NCI-H226 (cell line): ENCODE measurements around the gene MTERF2.
A peak's percentile ranks its signal among the peaks of the same experiment; 100 is the strongest.

ENCODE experiments used
- DNase-seq: peaks from one replicate; pipeline ENCODE4 v3.0.0-alpha.2; 2015

MTERF2 gene

GRCh38 chr12:106953352-106954250, 33.3 kb downstream of the MTERF2 start:
- DNase-seq, result peak; percentile 37

DNA sequence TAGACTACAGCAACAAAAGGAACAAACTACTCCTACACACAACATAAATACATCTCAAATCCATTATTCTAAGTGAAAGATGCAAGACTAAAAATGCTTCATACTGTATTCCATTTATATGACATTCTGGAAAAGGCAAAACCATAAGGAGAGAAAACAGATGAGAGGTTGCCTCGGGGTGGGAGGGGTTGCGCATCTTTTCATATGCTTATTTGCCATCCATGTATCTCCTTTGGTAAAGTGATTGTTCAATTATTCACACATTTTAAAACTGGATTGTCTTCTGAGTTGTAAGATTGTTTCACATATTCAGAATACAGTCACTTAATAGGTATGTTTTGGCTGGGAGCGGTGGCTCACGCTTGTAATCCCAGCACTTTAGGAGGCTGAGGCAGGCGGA, 36.4 kb downstream of the MTERF2 start:
- no peak for DNase-seq

GRCh38 chr12:106947461-106947860, 39.5 kb downstream of the MTERF2 start:
- no peak for DNase-seq

GRCh38 chr12:106945261-106945851, 41.6 kb downstream of the MTERF2 start:
- no peak for DNase-seq

DNA sequence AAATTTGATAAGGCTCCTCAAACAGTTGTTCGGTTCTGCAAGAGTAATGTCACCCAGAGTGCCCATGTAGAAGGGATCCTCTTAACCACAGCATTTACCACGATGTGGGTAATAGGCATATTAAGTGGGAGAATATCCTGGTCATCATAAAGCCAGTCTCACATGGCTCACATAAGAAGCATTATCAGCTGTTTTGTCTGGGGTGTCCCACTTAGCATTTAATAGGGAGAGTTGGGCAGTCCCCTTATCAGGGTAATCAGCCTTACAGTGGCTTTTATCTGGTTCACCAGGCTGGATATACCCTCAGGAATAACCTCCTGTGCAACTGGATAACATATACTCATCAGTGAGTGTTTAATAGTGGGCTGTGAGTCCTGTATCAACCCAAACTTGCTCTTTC, 44.2 kb downstream of the MTERF2 start:
- DNase-seq, result no peak

GRCh38 chr12:106941481-106942156, 45.3 kb downstream of the MTERF2 start:
- no peak for DNase-seq

DNA sequence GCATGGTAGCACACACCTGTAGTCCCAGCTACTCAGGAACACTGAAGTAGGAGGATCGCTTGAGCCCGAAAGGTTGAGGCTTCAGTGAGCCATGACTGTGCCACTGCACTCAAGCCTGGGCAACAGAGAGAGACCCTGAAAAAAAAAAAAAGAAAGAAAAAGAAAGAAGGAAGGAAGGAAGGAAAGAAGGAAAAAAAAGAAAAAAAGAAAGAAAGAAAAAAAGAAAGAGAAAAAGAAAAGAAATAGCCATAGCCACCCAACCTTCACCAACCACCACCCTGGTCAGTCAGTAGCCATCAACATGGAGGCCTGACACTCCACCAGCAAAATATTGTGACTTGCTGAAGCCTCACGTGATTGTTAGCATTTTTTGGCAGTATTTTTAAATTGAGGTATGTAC, 52.7 kb downstream of the MTERF2 start:
- DNase-seq, result no peak
